HL-60 (cell line): ENCODE results near the gene TGFBR3.

Source experiments
- CTCF ChIP-seq: IDR thresholded peaks from one replicate; pipeline ENCODE4 v1.5.1; 2011; ENCODE audit warnings: low read length, control low read depth, inconsistent platforms; ENCODE audit not compliant: insufficient read depth
- GABPA ChIP-seq: IDR thresholded peaks from 2 replicates; pipeline ENCODE4 v1.6.1; 2012; ENCODE audit warnings: low read depth
- POLR2AphosphoS5 ChIP-seq: IDR thresholded peaks from 2 replicates; pipeline ENCODE4 v1.6.1; 2012; ENCODE audit warnings: low read depth
- REST ChIP-seq: IDR thresholded peaks from 2 replicates; pipeline ENCODE4 v1.6.1; 2012; ENCODE audit warnings: low read depth; ENCODE audit not compliant: insufficient replicate concordance

GRCh38 chr1:91651661-91652071 is 234.3 kb downstream of the TGFBR3 start:
- no peak for TF ChIP-seq POLR2AphosphoS5
- TF ChIP-seq CTCF = no peak
- no peak for TF ChIP-seq REST
- no peak for TF ChIP-seq GABPA
